ENCODE results near the gene PTPRN2.

- no peak for TF ChIP-seq NFRKB (IDR thresholded peaks at IDR 0.05)
- TF ChIP-seq TARDBP (IDR thresholded peaks at IDR 0.05): no peak
- no peak for TF ChIP-seq FOXK2 (IDR thresholded peaks at IDR 0.05)
- no peak for TF ChIP-seq SP1 (IDR thresholded peaks at IDR 0.05)
- TF ChIP-seq LEF1 (IDR thresholded peaks at IDR 0.05; ENCODE audit: borderline replicate concordance): no peak
- no peak for TF ChIP-seq FOXA1 (IDR thresholded peaks at IDR 0.05)
Observed at GRCh38 chr7:157775560-157776332, 811.9 kb downstream of the PTPRN2 start.
